HepG2 (cell line): ENCODE data around the gene RPRD2. TPM values are rescaled to one million over a fixed set of nuclear protein-coding genes. Genes with fewer than 3 reads are reported as not detected.

Experiments used
- ERF ChIP-seq: IDR thresholded peaks from 2 replicates; pipeline ENCODE4 v1.6.1; 2018; ENCODE audit warnings: missing biosample characterization, missing genetic modification reagents
- FOXA3 ChIP-seq: IDR thresholded peaks from 2 replicates; pipeline ENCODE4 v1.6.1; 2016; ENCODE audit warnings: missing genetic modification reagents, missing compliant biosample characterization
- GATAD2A ChIP-seq: IDR thresholded peaks from 2 replicates; pipeline ENCODE4 v1.6.1; 2016
- HDAC2 ChIP-seq: sonication (generic); formaldehyde crosslinking; IDR thresholded peaks from 2 replicates; pipeline ENCODE4 v1.4.0; 2020; ENCODE audit warnings: missing genetic modification reagents
- HNF4G ChIP-seq, 2 experiments: sonication (generic) in 1 of 2; formaldehyde crosslinking in 1 of 2; IDR thresholded peaks; 2 replicates each; pipeline versions ENCODE4 v1.4.0 to v1.6.1; 2011 to 2020; ENCODE audit warnings: borderline replicate concordance in 2 of 2, low read depth in 2 of 2, mild to moderate bottlenecking in 2 of 2, low read length in 1 of 2, missing genetic modification reagents in 1 of 2, moderate library complexity in 1 of 2
- KDM6A ChIP-seq: IDR thresholded peaks from 2 replicates; pipeline ENCODE4 v1.6.1; 2016; ENCODE audit warnings: low read depth
- KMT2B ChIP-seq: IDR thresholded peaks from 2 replicates; pipeline ENCODE4 v1.6.1; 2016; ENCODE audit warnings: missing genetic modification reagents, missing compliant biosample characterization
- MZF1 ChIP-seq: sonication (generic); formaldehyde crosslinking; IDR thresholded peaks from 2 replicates; pipeline ENCODE4 v1.8.1; 2023; ENCODE audit warnings: mild to moderate bottlenecking, missing genetic modification reagents, borderline replicate concordance
- POGZ ChIP-seq: sonication (generic); formaldehyde crosslinking; IDR thresholded peaks from 2 replicates; pipeline ENCODE4 v1.4.0; 2020; ENCODE audit warnings: mild to moderate bottlenecking, missing genetic modification reagents
- RAD51 ChIP-seq: fragments of 450-650 bp; IDR thresholded peaks from 2 replicates; pipeline ENCODE4 v1.6.1; 2016; ENCODE audit warnings: borderline replicate concordance
- RBAK ChIP-seq: sonication (generic); formaldehyde crosslinking; IDR thresholded peaks from 2 replicates; pipeline ENCODE4 v1.5.1; 2020; ENCODE audit warnings: mild to moderate bottlenecking, missing genetic modification reagents
- SP2 ChIP-seq: sonication (generic); formaldehyde crosslinking; IDR thresholded peaks from 2 replicates; pipeline ENCODE4 v1.5.1; 2020; ENCODE audit warnings: mild to moderate bottlenecking, missing genetic modification reagents
- TBX2 ChIP-seq: sonication (generic); formaldehyde crosslinking; IDR thresholded peaks from 2 replicates; pipeline ENCODE4 v1.5.0; 2020; ENCODE audit warnings: missing genetic modification reagents, mild to moderate bottlenecking, borderline replicate concordance
- ZBED4 ChIP-seq: sonication (generic); formaldehyde crosslinking; IDR thresholded peaks from 2 replicates; pipeline ENCODE4 v1.4.0; 2020; ENCODE audit warnings: missing genetic modification reagents, borderline replicate concordance
- ZBTB1 ChIP-seq: sonication (generic); formaldehyde crosslinking; IDR thresholded peaks from 2 replicates; pipeline ENCODE4 v1.4.0; 2020; ENCODE audit warnings: missing genetic modification reagents, borderline replicate concordance
- ZBTB20 ChIP-seq: sonication (generic); formaldehyde crosslinking; IDR thresholded peaks from 2 replicates; pipeline ENCODE4 v1.8.1; 2023; ENCODE audit warnings: missing genetic modification reagents, low read depth, mild to moderate bottlenecking, borderline replicate concordance
- ZFP36L2 ChIP-seq: sonication (generic); formaldehyde crosslinking; IDR thresholded peaks from 2 replicates; pipeline ENCODE4 v1.4.0; 2020; ENCODE audit warnings: missing genetic modification reagents
- ZNF205 ChIP-seq: IDR thresholded peaks from 2 replicates; pipeline ENCODE4 v1.6.1; 2018; ENCODE audit warnings: missing biosample characterization, missing genetic modification reagents
- ZNF232 ChIP-seq: sonication (generic); formaldehyde crosslinking; IDR thresholded peaks from 2 replicates; pipeline ENCODE4 v1.4.0; 2020; ENCODE audit warnings: missing genetic modification reagents, borderline replicate concordance
- ZNF362 ChIP-seq: sonication (generic); formaldehyde crosslinking; IDR thresholded peaks from 2 replicates; pipeline ENCODE4 v1.4.0; 2020; ENCODE audit warnings: missing genetic modification reagents, mild to moderate bottlenecking, borderline replicate concordance
- ZNF441 ChIP-seq: sonication (generic); formaldehyde crosslinking; IDR thresholded peaks from 2 replicates; pipeline ENCODE4 v1.7.0; 2021; ENCODE audit warnings: missing genetic modification reagents, borderline replicate concordance
- ZNF543 ChIP-seq: sonication (generic); formaldehyde crosslinking; IDR thresholded peaks from 2 replicates; pipeline ENCODE4 v1.4.0; 2020; ENCODE audit warnings: mild to moderate bottlenecking, missing genetic modification reagents
- ZNF652 ChIP-seq: IDR thresholded peaks from 2 replicates; pipeline ENCODE4 v1.6.1; 2016; ENCODE audit warnings: low read depth, borderline replicate concordance
- ZNF709 ChIP-seq: sonication (generic); formaldehyde crosslinking; IDR thresholded peaks from 2 replicates; pipeline ENCODE4 v1.5.0; 2020; ENCODE audit warnings: mild to moderate bottlenecking, missing genetic modification reagents
- polyA plus RNA-seq, 8 experiments: library from polyadenylated mRNA; depleted of rRNA in 3 of 8; stranded (reverse) in 7 of 8; unstranded in 1 of 8; fragments of >200 nt; fragmentation: Illumina TruSeq in 4 of 8; extraction: Trizol in 4 of 8; gene quantifications; 2 replicates each; pipeline versions ENCODE4 v1.2.1 to v1.2.3, GENCODE V29; 2011 to 2016; ENCODE audit warnings: low read depth in 4 of 8, missing spikeins in 1 of 8, mixed read lengths in 1 of 8; ENCODE audit not compliant: insufficient read depth in 1 of 8
- total RNA-seq, 5 experiments: library from RNA; depleted of rRNA; stranded (reverse); fragments of >200 nt; fragmentation: Illumina TruSeq; extraction: Trizol; gene quantifications; 2 replicates each; pipeline ENCODE4 v1.2.3, GENCODE V29; 2016; ENCODE audit warnings: low read depth in 1 of 5

The RPRD2 gene
- total and polyA plus RNA-seq, 2 of the 13 experiments (the other 11 are each of a cell fraction or from before 2014, with no cell fraction given), result 8.0 to 8.9 TPM

GRCh38 chr1:150387200-150387599 lies 23.3 kb downstream of the RPRD2 start (continued):
- no peak for TF ChIP-seq ZBED4 (CRISPR knock-in tag)
- TF ChIP-seq RAD51, result 0 out of 2 replicates have a peak, but pooled peaks have one; percentile 13
- TF ChIP-seq TBX2 (CRISPR knock-in tag), result peak; percentile 63
- 0 out of 2 replicates have a peak, but pooled peaks have one; percentile 23 for TF ChIP-seq HNF4G (IDR thresholded peaks at IDR 0.05; ENCODE audit: borderline replicate concordance, low read depth, low read length)
- no peak for TF ChIP-seq HNF4G (CRISPR knock-in tag; IDR thresholded peaks at IDR 0.05; ENCODE audit: borderline replicate concordance, low read depth)
- TF ChIP-seq ZBTB20 (CRISPR knock-in tag), result no peak
- TF ChIP-seq POGZ, result peak; percentile 50
- 0 out of 2 replicates have a peak, but pooled peaks have one; percentile 24 for TF ChIP-seq KDM6A (CRISPR knock-in tag)
- TF ChIP-seq ZNF709, result no peak
- no peak for TF ChIP-seq ZFP36L2
- no peak for TF ChIP-seq ZNF543
- no peak for TF ChIP-seq KMT2B
- peak; percentile 76 for TF ChIP-seq GATAD2A (CRISPR knock-in tag)
- peak; percentile 70; the same call in 1 of the 2 replicates for TF ChIP-seq ZNF652 (CRISPR knock-in tag)
- no peak for TF ChIP-seq MZF1
- peak; percentile 36; the same call in 1 of the 2 replicates for TF ChIP-seq FOXA3 (CRISPR knock-in tag)
- TF ChIP-seq ERF (CRISPR knock-in tag), result peak; percentile 33; the same call in 1 of the 2 replicates
- peak; percentile 48; the same call in 1 of the 2 replicates for TF ChIP-seq ZNF441 (CRISPR knock-in tag)
- TF ChIP-seq HDAC2 (CRISPR knock-in tag), result peak; percentile 61; the same call in 1 of the 2 replicates
- TF ChIP-seq RBAK (CRISPR knock-in tag), result no peak
- no peak for TF ChIP-seq ZBTB1
- TF ChIP-seq SP2 (CRISPR knock-in tag), result no peak
- TF ChIP-seq ZNF232, result no peak
- peak; percentile 92 for TF ChIP-seq ZNF362
- TF ChIP-seq ZNF205, result 0 out of 2 replicates have a peak, but pooled peaks have one; percentile 37
